Stimulated activated CD8-positive, alpha-beta memory T cell treated with anti-CD3 and anti-CD28 coated beads, Interleukin-15, amount 100 ng/mL, for 24 hours (primary cell): ENCODE results near the gene OTUD5.
"Not testable (repeated sequence)": the region's sequence is repeated elsewhere in the genome, so short reads cannot be mapped to it uniquely, and the experiment has no call there.

ENCODE experiments used
- DNase-seq: peaks from one replicate; pipeline ENCODE4 v3.0.0-alpha.2; 2020; ENCODE audit warnings: low read depth

The OTUD5 gene

GRCh38 chrX:48957477-48957826, at the start of gene OTUD5:
Gene OTUD5 (minus strand): TSS chrX:48957607. CDS start chrX:48957570, 37 bp downstream.
- peak; percentile 44 for DNase-seq

GRCh38 chrX:49003696-49004095, 46.3 kb upstream of the OTUD5 start:
- no peak for DNase-seq

GRCh38 chrX:49002091-49002935, 44.9 kb upstream of the OTUD5 start, which contains the start of gene GRIPAP1:
Gene GRIPAP1 (minus strand): TSS chrX:49002264. CDS start chrX:49002229, 35 bp downstream.
- DNase-seq: peak; percentile 41

- peak; percentile 1 for DNase-seq
Measured at GRCh38 chrX:49001521-49002090, 44.2 kb upstream of the OTUD5 start.

GRCh38 chrX:49000636-49001035, 43.2 kb upstream of the OTUD5 start:
- DNase-seq: no peak

- DNase-seq: no peak
Measured at GRCh38 chrX:48999030-48999429, 41.6 kb upstream of the OTUD5 start.

- DNase-seq: no peak
Measured at GRCh38 chrX:48998391-48998790, 41.0 kb upstream of the OTUD5 start.

- no peak for DNase-seq
Measured at GRCh38 chrX:48997865-48998264, 40.5 kb upstream of the OTUD5 start.

GRCh38 chrX:48997455-48997854, 40.0 kb upstream of the OTUD5 start:
- DNase-seq: no peak

GRCh38 chrX:48996969-48997368, 39.6 kb upstream of the OTUD5 start:
- no peak for DNase-seq

GRCh38 chrX:48992341-48992740, 34.9 kb upstream of the OTUD5 start:
- no peak for DNase-seq

- no peak for DNase-seq
Measured at GRCh38 chrX:48989483-48989882, 32.1 kb upstream of the OTUD5 start.

GRCh38 chrX:48983896-48984295, 26.5 kb upstream of the OTUD5 start:
- no peak for DNase-seq

GRCh38 chrX:48983081-48983480, 25.7 kb upstream of the OTUD5 start:
- no peak for DNase-seq

GRCh38 chrX:48981178-48981577, 23.8 kb upstream of the OTUD5 start:
- no peak for DNase-seq

- not testable (repeated sequence) for DNase-seq
Measured at GRCh38 chrX:48980341-48980740, 22.9 kb upstream of the OTUD5 start.

- no peak for DNase-seq
Measured at GRCh38 chrX:48978226-48978625, 20.8 kb upstream of the OTUD5 start.

GRCh38 chrX:48976086-48976485, 18.7 kb upstream of the OTUD5 start:
- DNase-seq: no peak

GRCh38 chrX:48975541-48975940, 18.1 kb upstream of the OTUD5 start:
- no peak for DNase-seq

- DNase-seq: no peak
Measured at GRCh38 chrX:48975041-48975440, 17.6 kb upstream of the OTUD5 start.

- DNase-seq: no peak
Measured at GRCh38 chrX:48974574-48974973, 17.2 kb upstream of the OTUD5 start.

- DNase-seq: no peak
Measured at GRCh38 chrX:48974033-48974432, 16.6 kb upstream of the OTUD5 start.
